H9 (cell line): ENCODE measurements around the gene SLC4A7. TPM values are rescaled to one million over a fixed set of nuclear protein-coding genes. Genes with fewer than 3 reads are reported as not detected.

Source experiments
- DNase-seq: peaks from one replicate; pipeline ENCODE4 v3.0.0-alpha.2; 2017
- H2AFZ ChIP-seq: one replicate; pipeline ENCODE4 v1.6.1; 2013; ENCODE audit warnings: mild to moderate bottlenecking, low read length, control low read depth, moderate library complexity
- H2AK5ac ChIP-seq: 2 replicates; pipeline ENCODE4 v1.6.1; 2013; ENCODE audit warnings: low read length, control low read depth, mixed read lengths; ENCODE audit not compliant: insufficient read length
- H2BK120ac ChIP-seq: one replicate; pipeline ENCODE4 v1.6.1; 2013; ENCODE audit warnings: low read depth, mild to moderate bottlenecking, low read length, control low read depth, inconsistent platforms; ENCODE audit not compliant: poor library complexity, severe bottlenecking
- H2BK12ac ChIP-seq: 2 replicates; pipeline ENCODE4 v1.6.1; 2013; ENCODE audit warnings: low read length, control low read depth, mixed read lengths, low read depth; ENCODE audit not compliant: insufficient read length
- H2BK15ac ChIP-seq: 2 replicates; pipeline ENCODE4 v1.6.1; 2013; ENCODE audit warnings: low read depth, low read length, control low read depth
- H2BK20ac ChIP-seq: one replicate; pipeline ENCODE4 v1.6.1; 2013; ENCODE audit warnings: low read depth, mild to moderate bottlenecking, low read length, control low read depth, inconsistent platforms; ENCODE audit not compliant: poor library complexity, severe bottlenecking
- H2BK5ac ChIP-seq: 2 replicates; pipeline ENCODE4 v1.6.1; 2013; ENCODE audit warnings: low read length, control low read depth, mixed read lengths; ENCODE audit not compliant: insufficient read length
- H3K14ac ChIP-seq: 2 replicates; pipeline ENCODE4 v1.6.1; 2013; ENCODE audit warnings: low read length, control low read depth; ENCODE audit not compliant: insufficient read depth
- H3K18ac ChIP-seq: 2 replicates; pipeline ENCODE4 v1.6.1; 2013; ENCODE audit warnings: low read depth, mild to moderate bottlenecking, mixed read lengths, low read length, control low read depth; ENCODE audit not compliant: insufficient read length
- H3K23ac ChIP-seq: 2 replicates; pipeline ENCODE4 v1.6.1; 2013; ENCODE audit warnings: low read length, control low read depth, mixed read lengths, low read depth; ENCODE audit not compliant: insufficient read length
- H3K23me2 ChIP-seq: 2 replicates; pipeline ENCODE4 v1.6.1; 2013; ENCODE audit warnings: low read depth, mild to moderate bottlenecking, mixed read lengths, low read length, control low read depth; ENCODE audit not compliant: insufficient read length, poor library complexity, severe bottlenecking
- H3K27ac ChIP-seq: 2 replicates; pipeline ENCODE4 v1.5.1; 2013; ENCODE audit warnings: low read length, control low read depth, mixed read lengths, low read depth; ENCODE audit not compliant: insufficient read length
- H3K27me3 ChIP-seq: 2 replicates; pipeline ENCODE4 v1.6.1; 2013; ENCODE audit warnings: low read length, control low read depth, inconsistent platforms; ENCODE audit not compliant: insufficient read depth
- H3K4ac ChIP-seq: 2 replicates; pipeline ENCODE4 v1.6.1; 2013; ENCODE audit warnings: low read depth, mild to moderate bottlenecking, control low read depth, inconsistent platforms, low read length, moderate library complexity
- H3K4me1 ChIP-seq: 2 replicates; pipeline ENCODE4 v1.6.1; 2013; ENCODE audit warnings: low read length, control low read depth, inconsistent platforms; ENCODE audit not compliant: insufficient read depth
- H3K4me2 ChIP-seq: 2 replicates; pipeline ENCODE4 v1.6.1; 2013; ENCODE audit warnings: low read length, control low read depth, mixed read lengths; ENCODE audit not compliant: insufficient read length, insufficient read depth
- H3K56ac ChIP-seq: 2 replicates; pipeline ENCODE4 v1.6.1; 2013; ENCODE audit warnings: low read depth, mild to moderate bottlenecking, mixed read lengths, low read length, control low read depth; ENCODE audit not compliant: insufficient read length
- H3K79me1 ChIP-seq: 2 replicates; pipeline ENCODE4 v1.6.1; 2013; ENCODE audit warnings: low read depth, mild to moderate bottlenecking, moderate library complexity, low read length, control low read depth, inconsistent platforms; ENCODE audit not compliant: insufficient read depth, poor library complexity, severe bottlenecking
- H3K79me2 ChIP-seq: 2 replicates; pipeline ENCODE4 v1.6.1; 2013; ENCODE audit warnings: low read length, control low read depth, inconsistent platforms; ENCODE audit not compliant: insufficient read depth
- H3K9ac ChIP-seq: 2 replicates; pipeline ENCODE4 v1.6.1; 2013; ENCODE audit warnings: low read length, control low read depth, mixed read lengths; ENCODE audit not compliant: insufficient read length; ENCODE audit errors: extremely low read depth
- H3K9me3 ChIP-seq: one replicate; pipeline ENCODE4 v1.6.1; 2013; ENCODE audit warnings: low read depth, low read length, inconsistent platforms; ENCODE audit not compliant: control insufficient read depth
- H3T11ph ChIP-seq: one replicate; pipeline ENCODE4 v1.6.1; 2013; ENCODE audit warnings: mild to moderate bottlenecking, low read length, control low read depth, inconsistent platforms
- H4K20me1 ChIP-seq: one replicate; pipeline ENCODE4 v1.6.1; 2013; ENCODE audit not compliant: control insufficient read depth, insufficient read length, insufficient read depth
- H4K5ac ChIP-seq: 2 replicates; pipeline ENCODE4 v1.6.1; 2013; ENCODE audit warnings: low read depth, mild to moderate bottlenecking, mixed read lengths, low read length, control low read depth; ENCODE audit not compliant: insufficient read length
- H4K8ac ChIP-seq: replicated peaks from 2 replicates; pipeline ENCODE4 v1.6.1; 2013; ENCODE audit warnings: low read length, control low read depth, mixed read lengths, low read depth; ENCODE audit not compliant: insufficient read length
- H4K91ac ChIP-seq: 2 replicates; pipeline ENCODE4 v1.6.1; 2013; ENCODE audit warnings: low read depth, mild to moderate bottlenecking, moderate library complexity, mixed read lengths, low read length, control low read depth; ENCODE audit not compliant: insufficient read length
- H3K27ac Mint-ChIP-seq, 3 experiments: 2 replicates in 2 of 3; 3 replicates in 1 of 3; pipeline ENCODE4 v1.8.0; 2020 to 2021; ENCODE audit warnings: mixed read lengths in 3 of 3, mild to moderate bottlenecking in 1 of 3, moderate library complexity in 1 of 3
- H3K27me3 Mint-ChIP-seq: 2 replicates; pipeline ENCODE4 v1.8.0; 2021; ENCODE audit warnings: low read depth, mild to moderate bottlenecking, moderate library complexity, mixed read lengths
- H3K36me3 Mint-ChIP-seq, 3 experiments: 2 replicates in 2 of 3; 3 replicates in 1 of 3; pipeline ENCODE4 v1.8.0; 2020 to 2021; ENCODE audit warnings: low read depth in 3 of 3, mixed read lengths in 3 of 3; ENCODE audit not compliant: insufficient read depth in 1 of 3
- H3K4me1 Mint-ChIP-seq, 2 experiments: 2 replicates each; pipeline ENCODE4 v1.8.0; 2020; ENCODE audit warnings: mixed read lengths in 2 of 2
- H3K4me3 Mint-ChIP-seq, 2 experiments: 2 replicates in 1 of 2; 3 replicates in 1 of 2; pipeline ENCODE4 v1.8.0; 2020 to 2021; ENCODE audit warnings: mild to moderate bottlenecking in 2 of 2, mixed read lengths in 2 of 2, moderate library complexity in 1 of 2
- H3K9me3 Mint-ChIP-seq, 2 experiments: 2 replicates in 1 of 2; 3 replicates in 1 of 2; pipeline ENCODE4 v1.8.0; 2020; ENCODE audit warnings: mild to moderate bottlenecking in 2 of 2, mixed read lengths in 2 of 2, moderate library complexity in 1 of 2
- WGBS: extraction: QIAGEN DNeasy Blood & Tissue Kit; methylation state at CpG from one replicate; pipeline ENCODE4 v1.1.7; 2013; ENCODE audit warnings: missing lambda C conversion rate, low lambda C conversion rate, mixed read lengths; ENCODE audit not compliant: insufficient read length; ENCODE audit errors: extremely low coverage; 5-methylcytosine and 5-hydroxymethylcytosine counted together
- total RNA-seq: library from RNA; stranded (reverse); gene quantifications from 2 replicates; pipeline ENCODE4 v1.2.1, GENCODE V29; 2021
- TF ChIP-seq, protein P1 (sequence below): fragments of 200-600 bp; sonication (generic); conservative IDR thresholded peaks from 3 replicates; pipeline ENCODE4 v1.8.0; 2021; ENCODE audit warnings: antibody characterized with exemption, mild to moderate bottlenecking

The SLC4A7 gene
- total RNA-seq, 1 experiment from 2014 or later = 46.1 TPM

GRCh38 chr3:27384191-27384590 lies 100.0 kb downstream of the SLC4A7 start:
- H4K20me1 ChIP-seq = no peaks in the 10 kb centered on the region
- no peak overlapping the region for H3K27ac ChIP-seq
- no peaks in the 10 kb centered on the region for H3K79me2 ChIP-seq
- Mint-ChIP-seq H3K36me3 (peaks cover 24 to 52% (median 42%) of the 10 kb centered on the region in 3 experiments; a peak in 6 of 7 replicates), H3K27me3 (no peaks in the 10 kb centered on the region), H3K4me1 (peaks cover 2 to 6% of the 10 kb centered on the region in 2 experiments; a peak in 2 of 4 replicates), H3K27ac (peak overlapping the region in 1 of 3 experiments; percentile 35; a peak in 1 of 7 replicates), H3K4me3 (no peak overlapping the region), H3K9me3 (no peaks in the 10 kb centered on the region)
- no peak overlapping the region for H4K8ac ChIP-seq
- H2BK20ac ChIP-seq = no peak overlapping the region
- no peak for DNase-seq
- H3K79me1 ChIP-seq = no peaks in the 10 kb centered on the region
- no peak overlapping the region for H3K4ac ChIP-seq
- no peaks in the 10 kb centered on the region for H3K9me3 ChIP-seq
- H2AFZ ChIP-seq = no peak overlapping the region
- no peaks in the 10 kb centered on the region for H3K4me1 ChIP-seq
- H2BK120ac ChIP-seq = no peak overlapping the region
- whole genome bisulfite sequencing = no CpG with 5 or more reads among the region's 1 CpG
- TF ChIP-seq, protein P1, sequence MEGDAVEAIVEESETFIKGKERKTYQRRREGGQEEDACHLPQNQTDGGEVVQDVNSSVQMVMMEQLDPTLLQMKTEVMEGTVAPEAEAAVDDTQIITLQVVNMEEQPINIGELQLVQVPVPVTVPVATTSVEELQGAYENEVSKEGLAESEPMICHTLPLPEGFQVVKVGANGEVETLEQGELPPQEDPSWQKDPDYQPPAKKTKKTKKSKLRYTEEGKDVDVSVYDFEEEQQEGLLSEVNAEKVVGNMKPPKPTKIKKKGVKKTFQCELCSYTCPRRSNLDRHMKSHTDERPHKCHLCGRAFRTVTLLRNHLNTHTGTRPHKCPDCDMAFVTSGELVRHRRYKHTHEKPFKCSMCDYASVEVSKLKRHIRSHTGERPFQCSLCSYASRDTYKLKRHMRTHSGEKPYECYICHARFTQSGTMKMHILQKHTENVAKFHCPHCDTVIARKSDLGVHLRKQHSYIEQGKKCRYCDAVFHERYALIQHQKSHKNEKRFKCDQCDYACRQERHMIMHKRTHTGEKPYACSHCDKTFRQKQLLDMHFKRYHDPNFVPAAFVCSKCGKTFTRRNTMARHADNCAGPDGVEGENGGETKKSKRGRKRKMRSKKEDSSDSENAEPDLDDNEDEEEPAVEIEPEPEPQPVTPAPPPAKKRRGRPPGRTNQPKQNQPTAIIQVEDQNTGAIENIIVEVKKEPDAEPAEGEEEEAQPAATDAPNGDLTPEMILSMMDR = no peak
- no peak overlapping the region for H2AK5ac ChIP-seq
- no peak overlapping the region for H4K5ac ChIP-seq
- H3K18ac ChIP-seq = no peak overlapping the region
- no peak overlapping the region for H2BK5ac ChIP-seq
- H3K9ac ChIP-seq = no peak overlapping the region
- H4K91ac ChIP-seq = no peak overlapping the region
- no peak overlapping the region for H3K23ac ChIP-seq
- H3K14ac ChIP-seq = no peak overlapping the region
- H2BK15ac ChIP-seq = no peak overlapping the region
- H3K4me2 ChIP-seq = no peak overlapping the region
- no peaks in the 10 kb centered on the region for H3K23me2 ChIP-seq
- no peak overlapping the region for H2BK12ac ChIP-seq
- no peak overlapping the region for H3T11ph ChIP-seq
- H3K27me3 ChIP-seq = no peaks in the 10 kb centered on the region
- no peak overlapping the region for H3K56ac ChIP-seq
